Esophagus squamous epithelium (tissue), 5 donors: ENCODE results near the gene HIPK1. TPM values are rescaled to one million over a fixed set of nuclear protein-coding genes. Genes with fewer than 3 reads are reported as not detected.
A peak's percentile ranks its signal among the peaks of the same experiment; 100 is the strongest.

Experiments
- DNase-seq: peaks from one replicate; lab custom pipeline; 2025; lab: John Stamatoyannopoulos, UW
- H3K27ac ChIP-seq, 4 donors: fragments of 200-600 bp; sonication (generic); one replicate each; pipeline ENCODE4 v1.5.1; 2016 to 2019; ENCODE audit warnings: mild to moderate bottlenecking in 1 of 4
- H3K27me3 ChIP-seq, 4 donors: fragments of 200-600 bp; sonication (generic); 1 replicate in 3 of 4; 2 replicates in 1 of 4; pipeline versions ENCODE4 v1.5.1 to v1.6.0; 2017 to 2021; ENCODE audit warnings: antibody characterized with exemption in 1 of 4
- H3K36me3 ChIP-seq, 3 donors: fragments of 200-600 bp; sonication (generic); one replicate each; pipeline ENCODE4 v1.5.1; 2016 to 2019
- H3K4me1 ChIP-seq, 3 donors: fragments of 200-600 bp; sonication (generic); one replicate each; pipeline ENCODE4 v1.5.1; 2017 to 2019
- H3K4me3 ChIP-seq, 4 donors: fragments of 200-600 bp; sonication (generic); 1 replicate in 3 of 4; 2 replicates in 1 of 4; pipeline ENCODE4 v1.5.1; 2016 to 2019; ENCODE audit warnings: mild to moderate bottlenecking in 2 of 4, moderate library complexity in 1 of 4
- H3K9me3 ChIP-seq, 3 donors: fragments of 200-600 bp; sonication (generic); one replicate each; pipeline ENCODE4 v1.5.1; 2016 to 2019
- POLR2A ChIP-seq, 4 donors: fragments of 450-650 bp; IDR thresholded peaks; one replicate each; pipeline ENCODE4 v1.6.1; 2017; ENCODE audit warnings: antibody characterized with exemption in 4 of 4, mild to moderate bottlenecking in 4 of 4, moderate library complexity in 3 of 4
- WGBS, 2 donors: methylation state at CpG; one replicate each; pipeline ENCODE4 v1.1.5; 2018; 5-methylcytosine and 5-hydroxymethylcytosine counted together
- intact Hi-C: fragments of 100-400 bp; cut with DNase I; formaldehyde crosslinking; loops from one replicate; pipeline ENCODE4 v1.15.0; 2022
- total RNA-seq, 4 donors: library from RNA; depleted of rRNA; stranded (reverse); fragments of >200 nt; gene quantifications; one replicate each; pipeline ENCODE4 v1.1.0, GENCODE V29; 2016
- TF ChIP-seq, protein P1 (sequence below), 6 experiments: fragments of 450-650 bp in 4 of 6; fragments of 200-600 bp in 2 of 6; sonication (generic) in 2 of 6; IDR thresholded peaks; one replicate each; pipeline ENCODE4 v1.5.1; 2016 to 2019; ENCODE audit warnings: antibody characterized with exemption in 6 of 6, mild to moderate bottlenecking in 4 of 6, moderate library complexity in 4 of 6
- donor health status: DM: yes; HTN: yes; CAD: no.

HIPK1 gene
- total RNA-seq, 4 donors from 2014 or later, result 34.1 to 46.5 (median 43.6) TPM

DNA sequence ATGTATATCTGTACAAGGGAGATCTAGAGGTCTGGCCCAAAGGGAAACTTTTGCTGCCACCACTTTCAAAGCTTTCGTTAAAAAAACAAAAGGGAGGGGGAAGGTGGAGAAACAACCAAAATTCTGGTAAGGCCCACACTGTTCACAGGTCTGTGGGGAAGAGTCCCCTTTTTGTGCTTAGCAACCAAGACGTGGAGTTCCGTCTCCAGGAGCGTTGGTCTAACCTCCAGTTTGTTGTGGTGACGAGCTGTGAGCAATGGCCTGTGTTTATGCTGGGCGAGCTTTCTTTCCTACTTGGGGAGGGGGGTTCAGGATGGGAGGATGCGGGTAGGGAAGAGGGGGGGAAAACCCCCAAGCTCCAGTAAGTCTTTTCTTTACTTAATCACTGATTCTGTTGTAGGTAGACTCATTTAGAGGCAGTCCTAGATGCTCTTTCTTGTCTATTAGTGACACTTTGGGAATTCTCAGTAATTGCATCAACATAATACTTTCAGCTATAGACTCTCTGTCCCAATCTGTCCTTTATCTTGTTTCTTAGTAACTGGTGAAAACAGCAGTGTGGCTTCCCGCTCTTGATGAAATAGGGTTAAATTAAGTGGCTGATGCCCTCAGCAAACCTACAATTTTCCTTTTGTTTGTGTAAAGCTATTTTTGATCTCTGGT, 1.5 kb downstream of the HIPK1 start:
- no peak for DNase-seq
- Histone ChIP-seq H3K4me1 (peaks cover 8 to 60% (median 17%) of the 10 kb centered on the region in 3 donors), H3K9me3 (no peaks in the 10 kb centered on the region), H3K36me3 (no peaks in the 10 kb centered on the region), H3K4me3 (peak overlapping the region; percentile 75 to 100 (median 86)), H3K27me3 (no peaks in the 10 kb centered on the region), H3K27ac (peak overlapping the region; percentile 95 to 99 (median 97))
- intact Hi-C loops, result no loop called here
- WGBS, 2 donors, result 1 to 3% methylated on average over 8 of the region's 8 CpGs
- no peak for TF ChIP-seq POLR2A (IDR thresholded peaks at IDR 0.05)
- TF ChIP-seq, protein P1, sequence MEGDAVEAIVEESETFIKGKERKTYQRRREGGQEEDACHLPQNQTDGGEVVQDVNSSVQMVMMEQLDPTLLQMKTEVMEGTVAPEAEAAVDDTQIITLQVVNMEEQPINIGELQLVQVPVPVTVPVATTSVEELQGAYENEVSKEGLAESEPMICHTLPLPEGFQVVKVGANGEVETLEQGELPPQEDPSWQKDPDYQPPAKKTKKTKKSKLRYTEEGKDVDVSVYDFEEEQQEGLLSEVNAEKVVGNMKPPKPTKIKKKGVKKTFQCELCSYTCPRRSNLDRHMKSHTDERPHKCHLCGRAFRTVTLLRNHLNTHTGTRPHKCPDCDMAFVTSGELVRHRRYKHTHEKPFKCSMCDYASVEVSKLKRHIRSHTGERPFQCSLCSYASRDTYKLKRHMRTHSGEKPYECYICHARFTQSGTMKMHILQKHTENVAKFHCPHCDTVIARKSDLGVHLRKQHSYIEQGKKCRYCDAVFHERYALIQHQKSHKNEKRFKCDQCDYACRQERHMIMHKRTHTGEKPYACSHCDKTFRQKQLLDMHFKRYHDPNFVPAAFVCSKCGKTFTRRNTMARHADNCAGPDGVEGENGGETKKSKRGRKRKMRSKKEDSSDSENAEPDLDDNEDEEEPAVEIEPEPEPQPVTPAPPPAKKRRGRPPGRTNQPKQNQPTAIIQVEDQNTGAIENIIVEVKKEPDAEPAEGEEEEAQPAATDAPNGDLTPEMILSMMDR (IDR thresholded peaks at IDR 0.05), result no peak

DNA sequence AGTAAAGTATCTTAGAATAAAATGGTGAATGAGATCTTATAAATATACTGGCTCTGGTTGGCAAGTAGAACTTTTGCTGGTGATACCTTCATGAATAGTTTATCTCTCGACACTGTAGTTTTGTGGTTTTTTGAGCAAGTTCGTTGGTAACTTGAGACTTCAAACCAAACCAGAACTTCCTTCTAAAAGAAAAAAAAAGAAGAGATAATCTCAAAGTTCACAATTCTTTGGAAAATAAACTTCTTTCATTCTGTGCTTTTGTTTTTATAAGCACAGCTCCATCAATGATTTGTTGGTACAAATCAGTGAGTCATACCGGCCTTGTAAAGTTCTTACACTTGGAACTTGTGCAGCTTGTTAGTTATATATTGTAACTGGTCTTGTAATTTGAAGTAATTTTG, 2.3 kb downstream of the HIPK1 start:
- Histone ChIP-seq H3K36me3 (no peaks in the 10 kb centered on the region), H3K27ac (peak overlapping the region in 2 of 4 donors; percentile 95 to 99), H3K4me1 (peaks cover 8 to 63% (median 17%) of the 10 kb centered on the region in 3 donors), H3K27me3 (no peaks in the 10 kb centered on the region), H3K4me3 (peak overlapping the region in 3 of 4 donors; percentile 75 to 100 (median 86)), H3K9me3 (no peaks in the 10 kb centered on the region)
- TF ChIP-seq POLR2A (IDR thresholded peaks at IDR 0.05), result no peak
- TF ChIP-seq, protein P1 (IDR thresholded peaks at IDR 0.05), result no peak
- 9 to 11% methylated on average over 3 of the region's 3 CpGs for WGBS, 2 donors
- intact Hi-C loops, result no loop called here
- no peak for DNase-seq

DNA sequence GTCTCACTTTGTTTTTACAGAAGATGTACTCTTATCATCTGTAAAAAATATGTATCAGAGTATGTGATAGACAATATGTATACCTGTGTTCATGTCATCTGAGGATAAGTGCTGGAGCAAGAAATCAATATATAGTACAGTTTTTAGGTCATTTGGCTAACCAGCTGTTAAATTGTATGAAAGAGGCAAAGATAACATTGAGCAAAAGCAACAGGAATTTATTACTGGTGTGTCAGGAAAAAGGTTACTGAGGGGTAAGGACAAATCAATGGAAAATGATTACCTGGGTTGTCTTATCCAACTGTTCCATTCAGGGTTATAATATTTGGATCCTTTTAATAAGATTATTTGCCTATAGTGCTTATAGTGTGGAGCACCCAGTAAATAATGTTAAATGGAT, 4.9 kb downstream of the HIPK1 start:
- intact Hi-C loops, result no loop called here
- no peaks in the 10 kb centered on the region for H3K36me3 ChIP-seq
- no peak overlapping the region for H3K27ac ChIP-seq
- no peak for DNase-seq
- no peaks in the 10 kb centered on the region for H3K9me3 ChIP-seq
- no peak for TF ChIP-seq POLR2A (IDR thresholded peaks at IDR 0.05)
- TF ChIP-seq, protein P1 (IDR thresholded peaks at IDR 0.05), result no peak
- H3K27me3 ChIP-seq, result no peaks in the 10 kb centered on the region
- H3K4me3 ChIP-seq, result no peak overlapping the region
- H3K4me1 ChIP-seq, result peaks cover 8 to 68% (median 22%) of the 10 kb centered on the region in 3 donors

DNA sequence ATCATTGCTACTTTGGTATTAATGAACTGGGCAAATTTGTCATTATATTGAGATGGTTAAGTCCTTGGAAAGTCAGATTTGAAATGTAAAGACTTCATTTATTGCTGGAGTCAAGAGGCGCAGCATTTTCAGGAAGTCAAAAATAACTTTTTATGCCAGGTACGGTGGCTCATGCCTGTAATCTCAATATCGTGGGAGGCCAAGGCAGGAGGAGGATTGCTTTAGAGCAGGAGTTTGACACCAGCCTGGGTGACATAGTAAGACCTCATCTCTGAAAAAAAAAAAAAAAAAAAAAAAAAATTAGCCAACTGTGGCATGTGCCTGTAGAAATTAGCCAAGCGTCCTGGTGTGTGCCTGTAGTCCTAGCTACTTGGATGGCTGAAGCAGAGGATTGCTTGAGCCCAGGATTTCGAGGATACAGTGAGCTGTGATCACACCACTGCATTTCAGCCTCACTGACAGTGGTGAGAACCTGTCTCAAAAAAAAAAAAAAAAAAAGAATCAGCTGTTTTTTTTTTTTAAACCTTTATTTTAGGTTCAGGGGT, 5.5 kb downstream of the HIPK1 start:
- intact Hi-C loops, result no loop called here
- peaks cover 8 to 74% (median 26%) of the 10 kb centered on the region in 3 donors for H3K4me1 ChIP-seq
- TF ChIP-seq POLR2A (IDR thresholded peaks at IDR 0.05), result no peak
- TF ChIP-seq, protein P1 (IDR thresholded peaks at IDR 0.05), result no peak
- WGBS, 2 donors, result 65 to 81% methylated on average over 5 of the region's 5 CpGs
- H3K4me3 ChIP-seq, result no peak overlapping the region
- no peaks in the 10 kb centered on the region for H3K27me3 ChIP-seq
- H3K9me3 ChIP-seq, result no peaks in the 10 kb centered on the region
- no peaks in the 10 kb centered on the region for H3K36me3 ChIP-seq
- DNase-seq, result no peak
- no peak overlapping the region for H3K27ac ChIP-seq

DNA sequence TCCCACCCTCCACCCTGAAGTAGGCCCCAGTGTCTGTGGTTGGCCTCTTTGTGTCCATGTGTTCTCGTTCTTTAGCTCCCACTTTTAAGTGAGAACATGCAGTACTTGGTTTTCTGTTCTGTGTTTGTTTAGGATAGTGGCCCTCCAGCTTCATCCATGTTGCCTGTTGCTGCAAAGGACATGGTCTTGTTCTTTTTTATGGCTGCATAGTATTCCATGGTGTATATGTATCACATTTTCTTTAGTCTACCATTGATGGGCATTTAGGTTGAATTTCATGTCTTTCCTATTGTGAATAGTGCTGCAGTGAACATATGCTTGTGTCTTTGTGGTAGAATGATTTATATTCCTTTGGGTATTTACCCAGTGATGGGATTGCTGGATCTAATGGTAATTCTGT, 6.1 kb downstream of the HIPK1 start:
- H3K4me1 ChIP-seq, result peaks cover 8 to 80% (median 28%) of the 10 kb centered on the region in 3 donors
- no peak overlapping the region for H3K27ac ChIP-seq
- WGBS, 2 donors, result 90 to 93% methylated on average over 1 of the region's 1 CpG
- H3K27me3 ChIP-seq, result no peaks in the 10 kb centered on the region
- no peak for DNase-seq
- no peak overlapping the region for H3K4me3 ChIP-seq
- no peak for TF ChIP-seq POLR2A (IDR thresholded peaks at IDR 0.05)
- TF ChIP-seq, protein P1 (IDR thresholded peaks at IDR 0.05), result no peak
- intact Hi-C loops, result no loop called here
- peaks cover 0 to 2% (median 0%) of the 10 kb centered on the region in 3 donors for H3K36me3 ChIP-seq
- H3K9me3 ChIP-seq, result no peaks in the 10 kb centered on the region
